ENCODE data around the gene DUXA. TPM values are rescaled to one million over a fixed set of nuclear protein-coding genes. Genes with fewer than 3 reads are reported as not detected.
"Not testable (repeated sequence)": the region's sequence is repeated elsewhere in the genome, so short reads cannot be mapped to it uniquely, and the experiment has no call there.

DUXA gene
- total RNA-seq, 4 donors from 2014 or later: not detected

- no peak for TF ChIP-seq POLR2A (IDR thresholded peaks at IDR 0.05)
- TF ChIP-seq, protein P1, sequence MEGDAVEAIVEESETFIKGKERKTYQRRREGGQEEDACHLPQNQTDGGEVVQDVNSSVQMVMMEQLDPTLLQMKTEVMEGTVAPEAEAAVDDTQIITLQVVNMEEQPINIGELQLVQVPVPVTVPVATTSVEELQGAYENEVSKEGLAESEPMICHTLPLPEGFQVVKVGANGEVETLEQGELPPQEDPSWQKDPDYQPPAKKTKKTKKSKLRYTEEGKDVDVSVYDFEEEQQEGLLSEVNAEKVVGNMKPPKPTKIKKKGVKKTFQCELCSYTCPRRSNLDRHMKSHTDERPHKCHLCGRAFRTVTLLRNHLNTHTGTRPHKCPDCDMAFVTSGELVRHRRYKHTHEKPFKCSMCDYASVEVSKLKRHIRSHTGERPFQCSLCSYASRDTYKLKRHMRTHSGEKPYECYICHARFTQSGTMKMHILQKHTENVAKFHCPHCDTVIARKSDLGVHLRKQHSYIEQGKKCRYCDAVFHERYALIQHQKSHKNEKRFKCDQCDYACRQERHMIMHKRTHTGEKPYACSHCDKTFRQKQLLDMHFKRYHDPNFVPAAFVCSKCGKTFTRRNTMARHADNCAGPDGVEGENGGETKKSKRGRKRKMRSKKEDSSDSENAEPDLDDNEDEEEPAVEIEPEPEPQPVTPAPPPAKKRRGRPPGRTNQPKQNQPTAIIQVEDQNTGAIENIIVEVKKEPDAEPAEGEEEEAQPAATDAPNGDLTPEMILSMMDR (IDR thresholded peaks at IDR 0.05): no peak
- Histone ChIP-seq H3K27me3 (no peaks in the 10 kb centered on the region), H3K36me3 (no peaks in the 10 kb centered on the region)
Observed at GRCh38 chr19:57118848-57119247, 48.4 kb downstream of the DUXA start.

DNA sequence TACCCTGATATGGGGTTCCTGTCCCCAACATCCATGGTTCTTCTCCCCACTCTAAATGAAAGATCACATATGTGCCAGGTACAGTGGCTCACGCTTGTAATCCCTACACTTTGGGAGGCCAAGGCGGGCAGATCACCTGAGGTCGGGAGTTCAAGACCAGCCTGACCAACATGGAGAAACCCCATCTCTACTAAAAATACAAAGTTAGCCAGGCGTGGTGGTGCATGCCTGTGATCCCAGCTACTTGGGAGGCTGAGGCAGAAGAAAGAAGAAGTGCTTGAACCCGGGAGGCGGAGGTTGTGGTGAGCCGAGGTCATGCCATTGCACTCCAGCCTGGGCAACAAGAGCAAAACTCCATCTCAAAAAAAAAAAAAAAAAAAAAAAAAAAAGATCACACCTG is 53.8 kb downstream of the DUXA start:
- H3K27me3 ChIP-seq; DNase-seq; H3K4me3 ChIP-seq; H3K4me1 ChIP-seq; H3K36me3 ChIP-seq; intact Hi-C loops (cut with DNase I; ENCODE audit: low total_unique reads); H3K27ac ChIP-seq: not testable (repeated sequence)
- H3K9me3 ChIP-seq: peaks cover 0 to 12% of the 10 kb centered on the region in 2 donors

More at GRCh38 chr19:57118848-57119247, 48.4 kb downstream of the DUXA start:
- Histone ChIP-seq H3K9me3 (no peaks in the 10 kb centered on the region), H3K4me3 (no peak overlapping the region), H3K27ac (no peak overlapping the region), H3K4me1 (no peaks in the 10 kb centered on the region)
- intact Hi-C loops (cut with DNase I; ENCODE audit: low total_unique reads): no loop called here
- DNase-seq: no peak

DNA sequence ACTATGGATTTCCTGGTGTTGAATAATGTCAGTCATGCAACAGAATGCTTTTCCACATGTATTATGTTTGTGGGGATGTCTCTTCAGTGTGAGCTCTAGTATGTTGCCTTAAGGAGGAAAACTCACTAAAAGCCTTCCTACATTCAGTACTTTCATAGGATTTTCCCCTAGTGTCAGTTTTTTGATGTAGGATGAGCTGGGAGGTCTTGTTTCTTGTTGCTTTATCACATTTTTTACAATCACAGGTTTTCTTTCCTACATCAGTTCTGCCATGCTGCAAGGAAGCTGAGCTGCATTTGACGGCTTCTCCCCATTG is 56.0 kb downstream of the DUXA start:
- Histone ChIP-seq H3K4me3 (no peak overlapping the region), H3K9me3 (peaks cover 0 to 12% of the 10 kb centered on the region in 2 donors), H3K36me3 (no peaks in the 10 kb centered on the region), H3K27ac (no peak overlapping the region), H3K4me1 (no peaks in the 10 kb centered on the region), H3K27me3 (peaks cover 2 to 4% of the 10 kb centered on the region in 2 donors)
- TF ChIP-seq POLR2A (IDR thresholded peaks at IDR 0.05): no peak
- TF ChIP-seq, protein P1 (IDR thresholded peaks at IDR 0.05): no peak
- no peak for DNase-seq
- intact Hi-C loops (cut with DNase I; ENCODE audit: low total_unique reads): no loop called here

DNA sequence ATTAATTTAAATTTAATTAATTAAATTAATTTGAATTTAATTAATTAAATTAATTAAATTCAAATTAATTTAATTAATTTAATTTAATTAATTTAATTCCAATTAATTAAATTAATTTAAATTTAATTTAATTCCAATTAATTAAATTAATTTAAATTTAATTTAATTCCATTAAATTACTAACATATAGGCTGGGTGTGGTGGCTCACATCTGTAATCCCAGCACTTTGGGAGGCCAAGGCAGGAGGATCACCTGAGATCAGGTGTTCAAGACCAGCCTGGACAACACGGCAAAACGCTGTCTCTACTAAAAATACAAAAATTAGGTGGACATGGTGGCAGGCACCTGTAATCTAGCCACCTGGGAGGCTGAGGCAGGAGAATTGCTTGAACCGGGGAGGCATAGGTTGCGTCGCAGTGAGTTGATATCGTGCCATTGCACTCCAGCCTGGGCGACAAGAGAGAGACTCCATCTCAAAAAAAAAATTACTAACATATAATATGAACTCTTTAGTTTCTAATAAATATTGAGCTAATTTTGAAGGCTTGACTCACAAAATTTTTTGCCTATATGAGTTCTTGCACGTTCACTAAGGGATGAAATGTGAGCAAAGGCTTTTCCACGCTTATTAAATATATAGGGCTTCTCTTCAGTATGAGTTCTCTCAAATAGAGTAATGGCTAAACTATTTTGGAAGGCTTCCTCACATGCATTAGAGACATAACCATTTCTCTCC is 56.5 kb downstream of the DUXA start:
- Histone ChIP-seq H3K9me3 (peaks cover 0 to 12% of the 10 kb centered on the region in 2 donors), H3K36me3 (no peaks in the 10 kb centered on the region)

DNA sequence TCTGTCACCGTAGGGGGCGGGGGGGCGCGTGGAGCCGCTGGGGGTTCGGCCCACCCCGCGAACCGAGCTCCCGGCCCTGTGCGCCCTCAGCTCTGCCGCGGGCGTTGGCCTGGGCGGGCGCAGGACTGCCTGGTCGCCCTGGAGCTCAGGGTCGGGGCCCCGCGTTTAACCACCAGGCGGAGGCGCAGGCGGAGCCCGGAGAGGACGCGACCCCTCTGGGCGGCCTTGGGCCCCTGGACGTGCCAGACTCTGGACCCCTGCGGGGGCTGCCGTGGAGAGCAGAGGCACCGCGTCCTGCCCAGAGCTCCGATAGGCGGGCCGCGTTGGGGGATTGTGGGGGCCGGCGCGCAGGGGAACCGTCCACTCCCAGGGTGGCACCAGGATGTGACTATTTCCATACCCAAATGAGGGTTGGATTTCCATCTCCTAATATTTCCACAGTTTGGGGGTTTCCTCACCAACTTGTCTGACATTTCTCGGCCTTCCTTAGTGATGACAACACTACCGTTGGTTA is 60.5 kb downstream of the DUXA start:
- DNase-seq: no peak
- intact Hi-C loops (cut with DNase I; ENCODE audit: low total_unique reads): no loop called here
- H3K9me3 ChIP-seq: peaks cover 0 to 12% of the 10 kb centered on the region in 2 donors
- H3K36me3 ChIP-seq: no peaks in the 10 kb centered on the region
- no peaks in the 10 kb centered on the region for H3K4me1 ChIP-seq
- no peak for TF ChIP-seq POLR2A (IDR thresholded peaks at IDR 0.05)
- TF ChIP-seq, protein P1 (IDR thresholded peaks at IDR 0.05): no peak
- no peak overlapping the region for H3K27ac ChIP-seq
- H3K4me3 ChIP-seq: no peak overlapping the region
- H3K27me3 ChIP-seq: peaks cover 4 to 9% of the 10 kb centered on the region in 2 donors

More for the DNA sequence above, 56.5 kb downstream of the DUXA start:
- TF ChIP-seq, protein P1 (IDR thresholded peaks at IDR 0.05): no peak
- TF ChIP-seq POLR2A (IDR thresholded peaks at IDR 0.05): no peak
- H3K4me3 ChIP-seq: no peak overlapping the region
- H3K27ac ChIP-seq: no peak overlapping the region
- DNase-seq: no peak
- intact Hi-C loops (cut with DNase I; ENCODE audit: low total_unique reads): no loop called here
- H3K27me3 ChIP-seq: peaks cover 4 to 7% of the 10 kb centered on the region in 2 donors
- H3K4me1 ChIP-seq: no peaks in the 10 kb centered on the region

Data from uterus (tissue), 4 donors.